Activated T-cell treated with anti-CD3 and anti-CD28 coated beads, Interleukin-2, amount 50 U/mL, for 4 hours (primary cell): ENCODE results near the gene RGS11. TPM values are rescaled to one million over a fixed set of nuclear protein-coding genes. Genes with fewer than 3 reads are reported as not detected.
"Not testable (repeated sequence)": the region's sequence is repeated elsewhere in the genome, so short reads cannot be mapped to it uniquely, and the experiment has no call there.

Experiments used
- ATAC-seq, 2 donors: fragments of 200-7000 bp; cut with Tn5 transposase; one replicate each; pipeline ENCODE4 v1.10.0; 2021
- DNase-seq: peaks from one replicate; pipeline ENCODE4 v3.0.0-alpha.2; 2020
- H3K27me3 Mint-ChIP-seq: one replicate; pipeline ENCODE4 v1.8.0; 2021; ENCODE audit warnings: low read depth, mixed read lengths
- H3K36me3 Mint-ChIP-seq: one replicate; pipeline ENCODE4 v1.8.0; 2022; ENCODE audit warnings: mixed read lengths; ENCODE audit not compliant: insufficient read depth
- H3K4me1 Mint-ChIP-seq: one replicate; pipeline ENCODE4 v1.8.0; 2021; ENCODE audit warnings: low read depth, mixed read lengths
- H3K4me3 Mint-ChIP-seq: one replicate; pipeline ENCODE4 v1.8.0; 2021; ENCODE audit warnings: mild to moderate bottlenecking, moderate library complexity, mixed read lengths
- H3K9me3 Mint-ChIP-seq: one replicate; pipeline ENCODE4 v1.8.0; 2021; ENCODE audit warnings: mixed read lengths
- total RNA-seq, 3 donors: library from RNA; stranded (reverse); gene quantifications; one replicate each; pipeline ENCODE4 v1.2.1, GENCODE V29; 2021

RGS11 gene
- total RNA-seq, 3 donors from 2014 or later, result 0.18 TPM; not detected in 2

DNA sequence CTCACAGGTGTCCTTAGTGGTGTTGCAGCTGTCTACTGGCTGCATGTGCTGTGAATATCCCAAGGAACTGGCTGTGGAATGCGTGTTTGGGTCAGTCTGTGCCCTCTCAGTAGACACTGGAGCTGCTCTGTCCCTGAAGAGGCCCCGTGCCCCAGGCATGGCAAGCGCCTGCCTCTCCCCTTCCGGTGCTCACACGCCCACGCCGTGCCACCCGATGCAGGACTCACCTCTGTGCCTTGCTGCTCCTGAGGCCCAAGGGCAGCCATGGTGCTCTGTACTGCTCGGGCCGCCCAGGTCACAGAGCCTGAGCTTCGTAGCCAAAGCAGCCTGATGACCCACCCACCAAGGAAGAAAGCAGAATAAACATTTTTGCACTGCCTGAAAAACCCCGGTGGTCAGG is 10.0 kb downstream of the RGS11 start:
- peaks cover 4% of the 10 kb centered on the region for H3K36me3 Mint-ChIP-seq
- DNase-seq (no peak), ATAC-seq (peak; percentile 27 to 28)
- peaks cover 4% of the 10 kb centered on the region for H3K4me1 Mint-ChIP-seq
- no peaks in the 10 kb centered on the region for H3K27me3 Mint-ChIP-seq
- no peaks in the 10 kb centered on the region for H3K9me3 Mint-ChIP-seq
- H3K4me3 Mint-ChIP-seq, result no peak overlapping the region

DNA sequence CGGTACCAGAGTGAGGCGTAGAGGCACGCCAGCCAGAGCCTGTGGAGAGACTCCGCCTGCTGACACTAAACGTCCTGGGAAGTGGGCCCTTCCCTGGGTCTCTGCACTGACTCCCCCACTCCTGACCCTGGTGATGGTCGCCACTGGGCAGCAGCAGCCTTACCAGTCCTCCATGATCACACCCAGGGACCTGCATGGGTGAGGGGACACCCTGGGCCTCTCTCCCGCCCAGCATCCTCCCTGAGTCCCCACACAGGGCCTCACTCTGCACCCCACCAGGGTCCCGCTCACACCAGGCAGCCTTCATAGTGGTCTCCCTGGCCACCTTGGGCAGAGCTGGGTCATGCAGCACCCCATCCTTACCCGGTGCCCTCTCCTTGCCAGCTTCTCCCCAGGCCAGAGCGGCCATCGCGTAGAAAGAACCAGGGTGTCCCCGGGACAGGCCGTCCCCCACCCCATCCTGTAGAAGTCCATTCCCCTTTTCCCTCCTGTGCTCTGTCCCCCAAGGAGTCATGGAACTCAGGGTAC is 10.7 kb downstream of the RGS11 start:
- DNase-seq (no peak), ATAC-seq (no peak)
- no peak overlapping the region for H3K4me3 Mint-ChIP-seq
- H3K27me3 Mint-ChIP-seq, result no peaks in the 10 kb centered on the region
- peaks cover 4% of the 10 kb centered on the region for H3K4me1 Mint-ChIP-seq
- peaks cover 7% of the 10 kb centered on the region for H3K36me3 Mint-ChIP-seq
- no peaks in the 10 kb centered on the region for H3K9me3 Mint-ChIP-seq

DNA sequence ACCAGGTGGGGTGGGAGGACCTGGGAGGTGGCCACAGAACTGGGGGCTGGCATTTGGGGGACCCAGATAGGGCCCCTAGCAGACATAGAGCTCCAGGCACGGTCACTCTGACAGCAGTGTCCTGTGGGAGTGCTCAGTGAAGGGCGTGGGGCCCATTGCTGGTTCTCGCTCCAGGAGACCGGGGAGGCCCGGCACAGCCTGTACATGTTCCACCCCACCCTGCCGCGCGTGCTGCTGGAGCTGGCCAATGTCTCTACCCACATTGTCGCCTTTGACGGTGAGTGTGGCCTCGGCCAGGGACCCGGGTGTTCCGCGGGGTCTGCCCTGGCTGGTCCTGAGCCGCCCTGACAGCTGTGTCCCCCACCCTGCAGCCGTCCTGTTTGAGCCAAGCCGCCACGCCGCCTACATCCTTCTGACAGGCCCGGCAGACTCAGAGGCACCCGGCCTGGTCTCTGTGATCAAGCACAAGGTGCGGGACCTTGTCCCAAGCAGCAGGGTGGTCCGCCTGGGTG is 11.2 kb downstream of the RGS11 start:
- peaks cover 7% of the 10 kb centered on the region for H3K36me3 Mint-ChIP-seq
- no peak overlapping the region for H3K4me3 Mint-ChIP-seq
- no peaks in the 10 kb centered on the region for H3K9me3 Mint-ChIP-seq
- H3K4me1 Mint-ChIP-seq, result peaks cover 4% of the 10 kb centered on the region
- DNase-seq, result no peak
- H3K27me3 Mint-ChIP-seq, result no peaks in the 10 kb centered on the region
- no peak for ATAC-seq

DNA sequence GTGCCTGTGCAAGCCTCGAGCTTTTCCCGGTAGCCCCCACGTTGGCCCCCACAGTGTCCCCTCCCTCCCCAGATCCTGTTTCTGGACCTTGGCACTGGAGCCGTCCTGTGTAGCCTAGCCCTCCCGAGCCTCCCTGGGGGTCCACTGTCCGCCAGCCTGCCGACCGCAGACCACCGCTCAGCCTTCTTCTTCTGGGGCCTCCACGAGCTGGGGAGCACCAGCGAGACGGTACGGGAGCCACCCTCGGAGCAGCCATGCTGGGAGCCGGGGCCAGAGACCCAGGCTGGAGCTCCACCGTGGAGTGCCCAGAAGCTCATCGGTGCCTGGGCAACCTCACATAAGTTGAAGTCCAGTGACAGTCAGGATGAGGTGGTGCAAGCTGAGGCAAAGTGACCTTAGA is 11.8 kb downstream of the RGS11 start:
- H3K4me3 Mint-ChIP-seq, result no peak overlapping the region
- no peaks in the 10 kb centered on the region for H3K27me3 Mint-ChIP-seq
- no peak for DNase-seq
- no peak for ATAC-seq
- H3K4me1 Mint-ChIP-seq, result peaks cover 4% of the 10 kb centered on the region
- peaks cover 7% of the 10 kb centered on the region for H3K36me3 Mint-ChIP-seq
- H3K9me3 Mint-ChIP-seq, result no peaks in the 10 kb centered on the region

DNA sequence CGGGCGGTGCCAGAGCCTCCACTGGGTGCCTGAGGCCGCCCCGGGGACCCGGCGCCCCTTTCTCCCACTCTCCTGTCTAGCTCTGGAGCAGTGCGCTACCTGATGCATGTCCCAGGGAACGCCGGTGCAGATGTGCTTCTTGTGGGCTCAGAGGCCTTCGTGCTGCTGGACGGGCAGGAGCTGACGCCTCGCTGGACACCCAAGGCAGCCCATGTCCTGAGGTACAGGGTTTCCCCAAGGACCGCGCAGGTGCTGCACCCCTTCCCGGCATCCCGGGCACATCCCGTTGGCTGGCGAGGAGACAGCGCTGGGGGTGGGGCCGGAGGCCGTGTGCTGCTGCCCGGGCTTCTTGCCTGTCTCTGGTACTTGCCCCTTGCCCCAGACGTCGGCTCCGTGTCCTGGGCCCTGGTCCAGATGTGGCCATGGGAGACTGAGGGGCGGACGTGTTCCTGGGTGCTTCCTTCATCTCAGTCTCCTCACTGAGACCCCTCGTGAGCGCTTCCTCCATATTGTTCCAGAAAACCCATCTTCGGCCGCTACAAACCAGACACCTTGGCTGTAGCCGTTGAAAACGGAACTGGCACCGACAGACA is 12.5 kb downstream of the RGS11 start:
- DNase-seq, result no peak
- Mint-ChIP-seq H3K9me3 (no peaks in the 10 kb centered on the region), H3K4me3 (no peak overlapping the region), H3K27me3 (no peaks in the 10 kb centered on the region), H3K36me3 (peaks cover 7% of the 10 kb centered on the region), H3K4me1 (peaks cover 4% of the 10 kb centered on the region)
- ATAC-seq, result no peak

DNA sequence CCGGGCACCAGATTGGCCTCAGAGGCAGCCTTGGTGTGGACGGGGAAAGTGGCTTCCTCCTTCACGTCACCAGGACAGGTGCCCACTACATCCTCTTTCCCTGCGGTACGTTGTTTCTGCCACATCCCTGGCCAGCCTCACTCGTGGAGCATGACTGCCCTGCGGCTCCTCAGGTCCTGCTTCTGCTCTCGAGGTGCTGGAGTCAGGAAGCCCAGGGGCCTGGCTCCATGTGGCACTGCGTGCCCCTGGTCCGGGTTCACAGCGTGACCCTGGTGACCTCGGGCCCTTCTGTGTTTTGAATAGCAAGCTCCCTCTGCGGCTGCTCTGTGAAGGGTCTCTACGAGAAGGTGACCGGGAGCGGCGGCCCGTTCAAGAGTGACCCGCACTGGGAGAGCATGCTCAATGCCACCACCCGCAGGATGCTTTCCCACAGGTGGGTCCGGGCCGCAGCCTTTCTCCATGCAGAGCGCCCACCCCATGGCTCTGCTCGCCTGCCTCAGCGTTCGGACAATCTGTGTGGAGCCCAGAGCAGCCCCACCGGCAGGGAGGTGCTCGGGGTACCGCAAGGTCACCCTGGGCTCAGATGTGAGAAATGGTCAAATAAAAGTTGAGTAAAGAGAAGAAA is 13.5 kb downstream of the RGS11 start:
- Mint-ChIP-seq H3K4me3 (no peak overlapping the region), H3K27me3 (no peaks in the 10 kb centered on the region), H3K9me3 (no peaks in the 10 kb centered on the region), H3K4me1 (peaks cover 3% of the 10 kb centered on the region), H3K36me3 (peaks cover 7% of the 10 kb centered on the region)
- DNase-seq (no peak), ATAC-seq (no peak)

DNA sequence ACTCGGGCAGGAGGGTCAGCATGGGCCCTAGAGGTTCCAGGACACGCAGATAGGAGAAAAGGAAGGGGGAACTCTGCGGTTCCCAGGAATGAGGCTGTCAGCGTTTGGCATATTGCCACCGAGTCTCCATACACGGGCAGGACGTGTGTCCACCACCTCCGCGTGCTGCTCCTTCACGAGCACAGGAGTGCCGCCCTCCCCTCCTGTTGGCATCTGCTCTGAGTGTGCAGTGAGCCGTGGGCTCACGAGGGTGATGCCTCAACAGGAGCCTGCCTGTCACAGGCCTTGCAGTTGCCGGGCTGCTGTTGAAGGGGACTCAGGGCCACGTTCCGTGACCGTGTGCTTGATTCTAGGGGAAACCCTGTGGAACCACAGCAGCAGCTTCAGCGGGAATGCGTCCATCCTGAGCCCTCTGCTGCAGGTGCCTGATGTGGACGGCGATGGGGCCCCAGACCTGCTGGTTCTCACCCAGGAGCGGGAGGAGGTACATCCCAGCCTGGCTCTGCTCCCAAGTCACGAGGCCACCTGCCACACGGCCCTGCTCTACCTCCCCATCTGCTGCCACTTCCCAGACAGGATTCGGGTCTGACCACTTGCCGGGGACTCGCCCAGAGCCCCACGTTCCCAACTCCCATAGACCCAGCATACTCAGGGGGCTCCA is 14.6 kb downstream of the RGS11 start:
- H3K4me3 Mint-ChIP-seq, result no peak overlapping the region
- DNase-seq (no peak), ATAC-seq (no peak)
- H3K36me3 Mint-ChIP-seq, result peaks cover 9% of the 10 kb centered on the region
- peaks cover 4% of the 10 kb centered on the region for H3K4me1 Mint-ChIP-seq
- no peaks in the 10 kb centered on the region for H3K9me3 Mint-ChIP-seq
- no peaks in the 10 kb centered on the region for H3K27me3 Mint-ChIP-seq

DNA sequence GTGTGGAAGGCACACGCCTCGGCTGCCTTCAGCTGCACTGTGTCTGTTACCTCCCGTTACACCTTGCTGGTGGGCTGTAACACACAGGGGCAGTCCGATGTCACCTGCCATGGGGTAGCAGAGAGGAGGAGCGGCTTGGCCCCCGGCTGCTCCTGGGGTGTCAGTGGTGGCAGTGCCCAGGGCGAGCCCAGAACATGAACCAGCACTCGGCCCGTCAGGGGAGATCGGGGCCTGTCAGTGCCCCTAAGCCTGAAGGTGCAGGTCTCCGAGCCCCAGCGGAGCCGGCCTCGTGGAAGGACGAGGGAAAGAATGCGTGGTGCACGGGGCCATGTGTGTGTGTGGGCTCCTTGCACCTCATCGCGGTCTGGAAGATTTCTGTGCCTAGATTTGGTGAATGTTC is 15.4 kb downstream of the RGS11 start:
- H3K4me1 Mint-ChIP-seq, result peaks cover 3% of the 10 kb centered on the region
- no peaks in the 10 kb centered on the region for H3K27me3 Mint-ChIP-seq
- peaks cover 13% of the 10 kb centered on the region for H3K36me3 Mint-ChIP-seq
- no peak for DNase-seq
- ATAC-seq, result no peak
- H3K9me3 Mint-ChIP-seq, result no peaks in the 10 kb centered on the region
- no peak overlapping the region for H3K4me3 Mint-ChIP-seq

DNA sequence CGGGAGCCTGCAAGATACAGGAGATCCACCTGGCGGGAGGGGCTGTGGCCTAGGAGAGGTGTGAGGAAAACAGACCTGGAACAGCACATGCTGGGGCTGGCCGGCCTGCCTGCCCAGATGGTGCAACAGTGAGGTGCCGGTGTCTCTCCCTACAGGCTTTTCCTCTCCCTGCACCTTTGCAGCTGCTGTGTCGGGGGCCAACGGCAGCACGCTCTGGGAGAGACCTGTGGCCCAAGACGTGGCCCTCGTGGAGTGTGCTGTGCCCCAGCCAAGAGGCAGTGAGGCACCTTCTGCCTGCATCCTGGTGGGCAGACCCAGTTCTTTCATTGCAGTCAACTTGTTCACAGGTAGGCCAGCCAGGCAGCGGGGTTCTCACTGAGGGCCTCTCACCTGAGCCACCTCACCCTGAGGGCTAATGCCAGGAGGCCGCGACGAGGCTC is 15.9 kb downstream of the RGS11 start:
- no peak overlapping the region for H3K4me3 Mint-ChIP-seq
- H3K27me3 Mint-ChIP-seq, result no peaks in the 10 kb centered on the region
- no peaks in the 10 kb centered on the region for H3K9me3 Mint-ChIP-seq
- peaks cover 13% of the 10 kb centered on the region for H3K36me3 Mint-ChIP-seq
- no peak for DNase-seq
- peaks cover 4% of the 10 kb centered on the region for H3K4me1 Mint-ChIP-seq
- no peak for ATAC-seq

DNA sequence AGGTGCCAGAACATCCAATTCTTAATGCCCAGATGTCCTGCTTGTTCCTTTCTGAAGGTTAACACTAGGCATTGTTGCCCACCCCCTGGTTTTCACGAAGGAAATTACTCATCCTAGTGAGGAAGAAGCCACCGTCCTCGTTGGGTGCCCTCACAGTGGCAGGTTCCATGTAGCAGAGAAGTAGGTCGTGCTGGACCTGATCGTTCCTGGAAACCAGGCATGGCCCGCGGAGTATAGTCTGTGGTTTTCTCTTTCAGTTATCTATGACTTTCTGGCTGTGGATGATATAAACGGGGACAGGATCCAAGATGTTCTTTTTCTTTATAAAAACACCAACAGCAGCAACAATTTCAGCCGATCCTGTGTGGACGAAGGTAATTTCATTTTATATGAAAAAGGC is 16.5 kb downstream of the RGS11 start:
- no peaks in the 10 kb centered on the region for H3K9me3 Mint-ChIP-seq
- H3K36me3 Mint-ChIP-seq, result peaks cover 14% of the 10 kb centered on the region
- no peaks in the 10 kb centered on the region for H3K27me3 Mint-ChIP-seq
- no peak overlapping the region for H3K4me3 Mint-ChIP-seq
- no peak for ATAC-seq
- DNase-seq, result no peak
- peaks cover 5% of the 10 kb centered on the region for H3K4me1 Mint-ChIP-seq

DNA sequence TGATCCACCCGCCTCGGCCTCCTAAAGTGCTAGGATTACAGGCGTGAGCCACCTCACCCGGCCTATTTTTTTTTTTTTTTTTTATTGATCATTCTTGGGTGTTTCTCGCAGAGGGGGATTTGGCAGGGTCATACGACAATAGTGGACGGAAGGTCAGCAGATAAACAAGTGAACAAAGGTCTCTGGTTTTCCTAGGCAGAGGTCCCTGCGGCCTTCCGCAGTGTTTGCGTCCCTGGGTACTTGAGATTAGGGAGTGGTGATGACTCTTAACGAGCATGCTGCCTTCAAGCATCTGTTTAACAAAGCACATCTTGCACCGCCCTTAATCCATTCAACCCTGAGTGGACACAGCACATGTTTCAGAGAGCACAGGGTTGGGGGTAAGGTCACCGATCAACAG is 17.7 kb downstream of the RGS11 start:
- Mint-ChIP-seq H3K4me1 (peaks cover 12% of the 10 kb centered on the region), H3K36me3 (peaks cover 17% of the 10 kb centered on the region)
- not testable (repeated sequence) for H3K4me3 Mint-ChIP-seq, ATAC-seq, H3K27me3 Mint-ChIP-seq, DNase-seq, H3K9me3 Mint-ChIP-seq

DNA sequence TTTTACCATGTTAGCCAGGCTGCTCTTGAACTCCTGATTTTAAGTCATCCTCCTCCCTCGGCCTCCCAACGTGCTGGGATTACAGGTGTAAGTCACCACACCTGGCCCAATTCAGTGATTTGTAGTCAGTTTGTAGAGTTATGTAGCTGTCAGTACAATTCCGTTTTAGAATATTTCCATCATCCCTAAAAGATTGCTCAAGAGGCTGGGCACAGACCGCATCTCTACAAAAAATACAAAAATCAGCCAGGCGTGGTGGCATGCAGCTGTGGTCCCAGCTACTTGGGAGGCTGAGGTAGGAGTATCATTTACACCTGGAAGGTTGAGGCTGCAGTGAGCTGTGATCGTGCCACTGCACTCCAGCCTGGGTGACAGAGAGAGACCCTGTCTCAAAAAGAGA is 20.6 kb downstream of the RGS11 start:
- Mint-ChIP-seq H3K9me3 (no peaks in the 10 kb centered on the region), H3K4me1 (peaks cover 21% of the 10 kb centered on the region), H3K27me3 (no peaks in the 10 kb centered on the region), H3K4me3 (no peak overlapping the region), H3K36me3 (peaks cover 16% of the 10 kb centered on the region)
- ATAC-seq (no peak), DNase-seq (no peak)

DNA sequence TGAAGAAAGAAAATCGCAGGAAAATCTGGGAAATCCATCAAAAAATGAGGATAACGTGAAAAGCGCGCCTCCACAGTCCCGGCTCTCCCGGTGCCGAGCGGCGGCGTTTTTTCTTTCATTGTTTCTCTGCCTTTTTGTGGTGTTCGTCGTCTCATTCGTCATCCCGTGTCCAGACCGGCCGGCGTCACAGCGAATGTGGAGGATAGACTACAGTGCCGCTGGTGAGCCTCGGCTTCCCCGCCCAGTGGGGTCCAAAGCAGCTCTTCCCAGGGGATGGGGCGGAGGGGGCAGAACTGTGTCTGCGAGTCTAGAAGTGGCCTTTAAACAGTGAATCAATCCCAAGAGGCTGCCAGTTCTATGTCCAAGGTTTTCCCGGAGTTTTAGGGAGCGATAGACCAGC is 21.3 kb downstream of the RGS11 start:
- Mint-ChIP-seq H3K4me3 (no peak overlapping the region), H3K27me3 (no peaks in the 10 kb centered on the region)

DNA sequence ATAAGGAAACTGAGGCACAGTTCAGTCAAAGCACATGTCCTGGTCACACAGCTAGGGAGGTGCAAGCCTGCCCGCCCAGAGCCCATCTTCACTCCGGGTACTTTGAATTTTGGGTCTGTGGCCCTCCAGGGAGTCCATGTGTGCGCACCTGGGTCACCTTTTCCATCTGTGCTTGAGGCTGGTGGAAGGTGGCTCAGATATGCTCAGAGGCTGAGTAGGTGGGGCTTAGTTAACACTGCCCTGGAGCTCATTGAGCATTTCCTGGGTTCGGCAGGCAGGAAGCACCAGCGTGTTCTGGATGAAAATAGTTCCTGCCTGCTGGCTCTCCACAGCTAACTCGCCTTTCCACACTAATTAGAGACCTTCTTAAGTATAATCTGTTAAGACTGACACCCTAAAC is 21.9 kb downstream of the RGS11 start:
- H3K4me3 Mint-ChIP-seq, result peak overlapping the region; percentile 13
- no peaks in the 10 kb centered on the region for H3K9me3 Mint-ChIP-seq
- peaks cover 16% of the 10 kb centered on the region for H3K36me3 Mint-ChIP-seq
- ATAC-seq (no peak), DNase-seq (no peak)
- no peaks in the 10 kb centered on the region for H3K27me3 Mint-ChIP-seq
- H3K4me1 Mint-ChIP-seq, result peaks cover 21% of the 10 kb centered on the region

More for the DNA sequence above, 21.3 kb downstream of the RGS11 start:
- DNase-seq, result no peak
- H3K4me1 Mint-ChIP-seq, result peaks cover 21% of the 10 kb centered on the region
- H3K9me3 Mint-ChIP-seq, result no peaks in the 10 kb centered on the region
- ATAC-seq, result no peak
- H3K36me3 Mint-ChIP-seq, result peaks cover 16% of the 10 kb centered on the region
